ENCODE results near the gene MAL.

- TF ChIP-seq MXI1 (IDR thresholded peaks at IDR 0.05; ENCODE audit: low read depth, low read length) (no peak), SIN3A (IDR thresholded peaks at IDR 0.05; ENCODE audit: borderline replicate concordance, low read depth, low read length) (no peak), CTCF (IDR thresholded peaks at IDR 0.05) (no peak), RAD21 (IDR thresholded peaks at IDR 0.05; ENCODE audit: low read length) (no peak), EZH2phosphoT487 (IDR thresholded peaks at IDR 0.05; ENCODE audit: borderline replicate concordance, low read depth) (no peak), RXRA (IDR thresholded peaks at IDR 0.05; ENCODE audit: borderline replicate concordance, low read depth) (no peak), SMC3 (IDR thresholded peaks at IDR 0.05; ENCODE audit: low read depth, low read length) (no peak), REST (IDR thresholded peaks at IDR 0.05; ENCODE audit: low read depth, low read length) (no peak), NFIC (IDR thresholded peaks at IDR 0.05; ENCODE audit: borderline replicate concordance) (no peak), TAF1 (IDR thresholded peaks at IDR 0.05; ENCODE audit: borderline replicate concordance, low read depth, low read length) (no peak), YY1 (IDR thresholded peaks at IDR 0.05; ENCODE audit: low read depth) (no peak)
- TF ChIP-seq, protein P1, sequence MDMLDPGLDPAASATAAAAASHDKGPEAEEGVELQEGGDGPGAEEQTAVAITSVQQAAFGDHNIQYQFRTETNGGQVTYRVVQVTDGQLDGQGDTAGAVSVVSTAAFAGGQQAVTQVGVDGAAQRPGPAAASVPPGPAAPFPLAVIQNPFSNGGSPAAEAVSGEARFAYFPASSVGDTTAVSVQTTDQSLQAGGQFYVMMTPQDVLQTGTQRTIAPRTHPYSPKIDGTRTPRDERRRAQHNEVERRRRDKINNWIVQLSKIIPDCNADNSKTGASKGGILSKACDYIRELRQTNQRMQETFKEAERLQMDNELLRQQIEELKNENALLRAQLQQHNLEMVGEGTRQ (IDR thresholded peaks at IDR 0.05; ENCODE audit: borderline replicate concordance, low read depth, low read length) = no peak
- TF ChIP-seq, protein P2, sequence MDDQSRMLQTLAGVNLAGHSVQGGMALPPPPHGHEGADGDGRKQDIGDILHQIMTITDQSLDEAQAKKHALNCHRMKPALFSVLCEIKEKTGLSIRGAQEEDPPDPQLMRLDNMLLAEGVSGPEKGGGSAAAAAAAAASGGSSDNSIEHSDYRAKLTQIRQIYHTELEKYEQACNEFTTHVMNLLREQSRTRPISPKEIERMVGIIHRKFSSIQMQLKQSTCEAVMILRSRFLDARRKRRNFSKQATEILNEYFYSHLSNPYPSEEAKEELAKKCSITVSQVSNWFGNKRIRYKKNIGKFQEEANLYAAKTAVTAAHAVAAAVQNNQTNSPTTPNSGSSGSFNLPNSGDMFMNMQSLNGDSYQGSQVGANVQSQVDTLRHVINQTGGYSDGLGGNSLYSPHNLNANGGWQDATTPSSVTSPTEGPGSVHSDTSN (IDR thresholded peaks at IDR 0.05) = no peak
Measured at GRCh38 chr2:95007822-95008221, 17.7 kb upstream of the MAL start.

Data from SK-N-SH (cell line).